Measurements from ENCODE around the gene PKP2.

PKP2 gene

DNA sequence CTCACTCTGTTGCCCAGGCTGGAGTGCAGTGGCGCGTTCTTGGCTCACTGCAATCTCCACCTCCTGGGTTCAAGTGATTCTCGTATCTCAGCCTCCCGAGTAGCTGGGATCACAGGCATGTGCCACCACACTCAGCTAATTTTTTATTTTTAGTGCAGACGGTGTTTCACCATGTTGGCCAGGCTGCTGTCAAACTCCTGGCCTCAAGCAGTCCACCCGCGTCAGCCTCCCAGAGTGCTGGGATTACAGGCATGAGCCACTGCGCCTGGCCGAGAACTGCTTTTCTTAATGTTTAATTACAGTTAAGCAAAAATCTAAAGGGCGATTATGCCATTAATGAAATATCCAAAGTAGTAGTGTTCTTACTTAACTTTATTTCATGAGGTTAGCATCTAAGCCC lies 154.4 kb downstream of the PKP2 start:
- no peak for DNase-seq

All from CD4-positive, alpha-beta T cell treated with Interleukin-1 beta for 1 hour (primary cell).